NCI-H1436 treated with DMSO at 0.1 percent for 48 hours (cell line): ENCODE measurements around the gene PAX7.
"Not testable (repeated sequence)": the region's sequence is repeated elsewhere in the genome, so short reads cannot be mapped to it uniquely, and the experiment has no call there.

ENCODE experiments used
- DNase-seq: peaks from one replicate; lab custom pipeline; 2025; lab: John Stamatoyannopoulos, UW

Gene PAX7

DNA sequence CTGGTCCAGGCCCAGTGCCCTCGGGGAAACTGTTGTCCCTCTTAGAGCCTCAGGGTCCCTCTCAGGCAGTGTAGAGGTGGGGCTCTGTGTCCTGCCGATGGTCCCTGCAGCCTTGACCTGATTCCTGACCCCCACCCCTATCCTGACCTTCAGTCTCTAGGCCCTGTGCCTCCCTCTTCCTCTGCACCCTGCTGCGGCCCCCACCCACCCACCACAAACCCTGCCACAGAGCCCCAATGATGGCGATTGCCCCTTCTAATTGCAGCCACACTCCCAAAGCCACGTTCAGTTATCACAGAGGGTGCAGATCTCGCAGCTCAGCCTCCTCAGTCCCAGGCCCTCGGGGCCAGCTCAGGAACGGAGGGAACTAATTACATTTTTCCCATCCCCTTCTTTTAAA is 99.7 kb downstream of the PAX7 start:
- DNase-seq: no peak

DNA sequence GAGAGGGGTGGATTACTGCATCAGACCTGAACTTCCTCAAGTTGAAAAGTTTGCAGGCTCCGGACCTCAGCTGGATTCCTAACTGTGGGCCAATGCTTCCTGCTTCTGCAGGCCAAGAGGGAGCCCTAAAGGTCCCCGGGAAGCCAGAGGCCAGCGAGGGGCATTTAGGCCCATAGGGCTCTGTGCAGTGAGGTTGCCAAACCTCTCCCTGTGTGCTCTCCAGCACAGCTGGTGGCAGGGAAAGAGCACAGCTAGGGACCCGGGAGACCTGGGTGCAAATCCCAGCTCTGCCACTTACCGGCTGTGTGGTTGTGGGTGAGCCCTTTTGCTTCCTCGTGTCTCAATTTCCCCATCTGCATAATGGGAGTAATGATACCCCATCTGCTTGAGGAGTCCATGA is 100.5 kb downstream of the PAX7 start:
- DNase-seq: no peak

DNA sequence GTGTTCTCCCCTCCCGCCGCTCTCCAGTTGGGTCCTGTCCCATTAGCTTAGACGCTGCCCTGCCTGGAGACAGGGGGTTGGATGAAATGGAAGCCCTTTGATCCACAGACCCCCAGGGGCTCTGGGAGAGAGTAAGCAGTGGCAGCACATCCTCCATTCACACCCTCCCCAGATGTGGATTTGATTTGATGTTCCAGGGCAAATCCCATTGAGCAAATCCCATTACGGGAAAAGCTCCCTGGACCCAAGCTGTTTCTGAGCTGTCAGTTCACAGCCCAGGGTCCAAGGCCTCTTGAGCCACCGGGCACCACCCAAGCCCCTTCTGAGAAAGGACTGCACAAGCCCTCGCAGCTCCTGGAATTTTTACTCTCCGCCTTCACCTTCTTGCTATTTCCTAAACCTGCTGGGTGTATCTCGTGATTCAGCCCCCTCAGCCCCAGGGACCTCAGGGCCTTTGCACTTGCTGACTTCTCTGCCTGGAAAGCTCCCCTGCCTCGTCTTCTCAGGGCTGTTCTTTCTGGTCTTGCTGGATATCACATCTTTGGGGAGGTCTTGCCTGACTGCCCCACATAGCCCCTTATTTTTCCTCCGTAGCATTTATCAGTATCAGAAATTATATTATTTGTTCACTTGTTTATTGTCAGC is 101.1 kb downstream of the PAX7 start:
- no peak for DNase-seq

DNA sequence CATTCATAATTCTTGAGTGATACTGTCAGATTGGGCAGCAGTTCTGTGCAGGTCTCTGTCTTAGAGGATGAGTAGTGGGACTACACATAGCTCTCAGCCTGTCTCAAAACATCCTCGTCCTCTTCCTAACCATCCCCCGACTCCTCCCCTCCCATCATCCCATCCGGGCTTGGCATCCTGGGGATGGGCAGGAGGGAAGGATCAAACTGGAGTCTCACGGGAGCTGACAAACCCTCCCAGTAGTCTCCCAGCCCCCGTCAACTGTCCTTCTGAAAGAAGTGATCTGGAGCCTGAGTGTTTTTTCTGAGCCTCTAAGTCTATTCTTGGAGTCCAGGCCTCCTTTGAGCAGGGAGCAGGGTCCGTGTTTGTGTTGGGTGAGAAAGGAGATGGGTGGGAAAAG is 102.0 kb downstream of the PAX7 start:
- DNase-seq: no peak

DNA sequence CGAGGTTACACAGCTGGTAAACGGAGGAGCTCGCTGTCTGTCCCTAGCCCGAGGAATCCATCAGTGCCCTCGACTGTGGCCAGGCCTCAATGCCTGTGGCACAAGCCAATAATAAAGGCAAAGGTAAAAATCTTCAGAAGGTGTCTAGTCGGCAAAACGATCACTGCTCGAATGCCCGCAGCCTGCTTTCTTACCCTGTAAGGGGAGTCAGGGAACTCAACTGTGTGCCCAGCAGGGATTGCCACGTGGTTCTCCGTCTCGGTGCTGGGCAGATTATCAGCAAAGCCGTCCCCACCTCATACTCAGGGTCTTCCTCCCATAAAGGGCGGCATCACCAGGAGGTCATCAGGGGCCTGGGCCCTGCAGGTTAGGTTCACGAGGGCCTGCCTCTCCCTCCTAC is 103.4 kb downstream of the PAX7 start:
- DNase-seq: no peak

- no peak for DNase-seq
Observed at GRCh38 chr1:18734461-18735223, 104.0 kb downstream of the PAX7 start.

GRCh38 chr1:18735224-18735997 is 104.8 kb downstream of the PAX7 start:
- DNase-seq: no peak

- DNase-seq: no peak
Observed at GRCh38 chr1:18736958-18737357, 106.3 kb downstream of the PAX7 start.

- no peak for DNase-seq
Observed at GRCh38 chr1:18738126-18738525, 107.5 kb downstream of the PAX7 start.

DNA sequence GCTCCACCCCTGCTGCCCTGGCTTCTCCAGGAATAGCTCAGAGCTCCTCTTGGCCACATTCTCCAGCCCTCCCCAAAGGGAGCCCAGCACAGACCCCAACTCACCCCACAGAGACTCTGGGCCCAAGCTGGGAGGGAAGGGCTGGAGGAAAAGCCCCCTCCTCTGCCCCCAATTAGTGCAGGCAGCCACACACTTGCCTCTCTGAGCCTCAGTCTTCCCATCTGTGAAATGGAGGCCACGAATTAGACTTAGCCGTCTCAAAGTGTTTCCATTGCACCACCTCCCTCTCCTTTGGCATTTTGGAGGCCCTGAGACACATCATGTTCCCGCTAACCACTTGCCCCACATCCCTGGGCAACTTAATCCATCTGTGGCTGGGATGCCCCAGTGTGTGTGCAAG is 108.0 kb downstream of the PAX7 start:
- DNase-seq: no peak

DNA sequence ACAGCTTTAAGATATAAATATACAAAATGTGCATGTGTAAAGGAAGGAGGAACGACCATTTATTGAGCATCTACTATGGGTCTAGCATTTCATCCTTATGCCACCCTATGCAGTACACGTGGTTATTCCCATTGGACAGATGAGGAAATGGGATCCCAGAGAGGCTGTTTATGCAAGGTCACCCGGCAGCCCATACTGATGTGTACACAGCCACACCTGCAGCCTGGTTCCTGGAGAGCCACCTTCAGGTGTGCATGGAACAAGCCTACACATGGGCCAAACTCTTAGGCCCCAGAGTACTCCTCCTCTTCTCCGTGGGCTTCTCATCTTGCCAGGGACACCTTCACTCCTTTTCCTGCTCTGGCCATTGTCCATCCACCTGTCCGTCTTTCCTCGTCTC is 108.8 kb downstream of the PAX7 start:
- DNase-seq: no peak

DNA sequence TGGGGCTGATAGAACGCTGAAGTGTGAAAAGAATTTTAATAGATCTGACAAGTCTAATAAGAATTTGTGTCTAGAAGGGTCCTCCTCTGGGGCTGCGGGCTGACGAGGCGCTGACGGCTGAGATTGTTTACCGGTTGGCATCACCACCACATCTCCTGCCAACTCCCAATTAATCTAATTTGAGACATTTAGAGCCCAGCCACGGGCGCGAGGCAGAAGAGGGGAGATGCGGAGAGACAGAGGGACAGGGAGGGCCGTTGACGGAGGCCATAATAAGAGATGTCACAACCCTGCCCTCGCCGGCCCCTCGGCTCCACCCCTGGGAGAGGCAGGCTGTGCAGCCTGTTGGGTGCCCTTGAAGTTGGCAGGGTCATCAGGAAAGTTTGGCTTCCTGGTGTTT is 109.3 kb downstream of the PAX7 start:
- DNase-seq: no peak

GRCh38 chr1:18740617-18741016 is 110.0 kb downstream of the PAX7 start:
- no peak for DNase-seq

- no peak for DNase-seq
Observed at GRCh38 chr1:18743233-18743632, 112.6 kb downstream of the PAX7 start.

DNA sequence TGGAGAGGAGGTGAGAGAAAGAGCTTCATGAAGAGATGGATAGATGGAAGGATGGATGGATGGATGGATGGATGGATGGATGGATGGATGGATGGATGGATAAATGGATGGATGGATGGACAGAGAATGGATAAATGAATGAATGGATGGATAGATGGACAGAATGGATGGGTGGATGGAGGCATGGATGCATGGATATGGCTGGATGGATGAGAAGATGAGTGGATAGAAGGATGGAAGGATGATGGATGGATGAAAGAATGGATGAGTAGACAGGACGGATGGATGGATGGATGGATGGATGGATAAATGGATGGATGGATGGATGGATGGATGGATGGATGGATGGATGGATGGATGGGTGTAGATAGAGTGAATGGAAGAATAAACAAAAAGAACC is 113.7 kb downstream of the PAX7 start:
- DNase-seq: not testable (repeated sequence)

DNA sequence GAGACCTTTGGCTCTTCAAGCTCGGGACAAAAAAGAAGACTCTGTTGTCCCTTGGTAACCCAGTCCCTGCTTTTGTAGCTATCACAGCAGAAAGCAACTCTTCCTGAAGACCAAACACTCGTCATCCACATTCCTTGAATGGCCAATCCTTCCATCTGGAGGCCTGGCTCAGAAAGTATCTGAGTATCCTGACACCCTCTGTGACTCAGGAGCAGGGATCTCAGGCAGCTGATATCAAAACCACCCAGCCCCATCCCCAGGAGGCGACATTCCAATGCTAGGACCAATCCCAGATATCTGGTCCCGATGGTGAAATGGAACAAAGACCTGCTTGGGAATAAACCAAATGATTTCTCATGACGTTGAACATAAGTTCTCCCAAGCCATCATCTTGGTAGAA is 116.3 kb downstream of the PAX7 start:
- no peak for DNase-seq

- DNase-seq: no peak
Observed at GRCh38 chr1:18747671-18748070, 117.0 kb downstream of the PAX7 start.

DNA sequence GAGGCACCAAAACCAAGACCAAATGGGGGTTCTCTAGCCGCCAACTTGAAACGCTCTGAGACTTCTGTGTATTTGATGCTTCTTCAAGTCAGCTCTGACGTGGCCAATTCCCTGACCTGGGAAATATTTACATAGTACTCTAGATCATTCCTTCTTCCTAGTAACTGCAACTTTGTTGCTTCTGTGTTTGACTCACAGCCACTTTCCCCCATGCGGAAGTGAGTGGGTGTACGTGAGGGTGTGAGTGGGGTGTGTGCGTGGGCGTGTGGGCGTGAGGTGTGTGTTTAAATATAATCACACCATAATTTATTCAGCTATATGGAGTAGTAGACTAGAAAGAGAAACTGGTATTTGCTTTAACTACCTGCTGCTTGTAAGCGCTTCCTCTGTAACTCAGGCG is 117.8 kb downstream of the PAX7 start:
- no peak for DNase-seq

DNA sequence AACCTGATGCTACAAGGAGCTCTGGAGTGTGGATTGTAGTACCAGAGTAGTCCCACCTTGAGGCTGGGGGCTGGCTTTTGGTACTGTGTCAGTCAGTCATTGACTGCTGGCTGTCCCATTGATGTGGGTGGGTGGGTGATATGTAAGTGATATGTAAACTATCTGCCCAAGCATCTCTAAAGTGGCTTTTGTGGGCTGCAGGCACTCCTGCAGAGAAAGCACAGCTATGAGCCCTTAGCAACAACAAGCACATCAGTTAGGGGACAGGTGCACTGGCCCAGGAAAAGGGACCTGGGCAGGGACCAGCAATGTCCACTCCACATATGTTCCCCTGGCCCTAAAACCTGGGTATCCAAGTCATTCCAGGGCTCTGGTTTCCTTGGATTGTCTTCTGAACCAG is 118.9 kb downstream of the PAX7 start:
- no peak for DNase-seq

- DNase-seq: no peak
Observed at GRCh38 chr1:18750600-18750999, 120.0 kb downstream of the PAX7 start.

DNA sequence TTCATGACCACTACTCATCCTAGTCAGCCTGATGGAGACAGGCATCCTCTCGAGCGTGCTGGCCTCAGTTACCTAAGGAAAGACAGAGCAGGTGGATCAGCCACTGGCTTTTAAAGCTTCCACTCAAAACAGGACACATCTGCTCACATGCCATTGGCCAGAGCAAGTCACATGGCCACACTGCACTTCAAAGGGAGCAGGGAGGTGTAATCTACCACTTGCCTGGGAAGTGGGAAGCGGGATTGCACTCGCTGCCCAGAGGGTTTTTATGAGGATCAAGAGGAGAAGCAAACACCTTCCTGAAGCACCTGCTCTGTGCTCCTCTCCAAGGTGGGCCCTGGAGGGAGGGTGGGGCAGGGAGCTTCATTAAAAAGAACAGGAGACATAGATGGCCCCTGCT is 120.8 kb downstream of the PAX7 start:
- no peak for DNase-seq

DNA sequence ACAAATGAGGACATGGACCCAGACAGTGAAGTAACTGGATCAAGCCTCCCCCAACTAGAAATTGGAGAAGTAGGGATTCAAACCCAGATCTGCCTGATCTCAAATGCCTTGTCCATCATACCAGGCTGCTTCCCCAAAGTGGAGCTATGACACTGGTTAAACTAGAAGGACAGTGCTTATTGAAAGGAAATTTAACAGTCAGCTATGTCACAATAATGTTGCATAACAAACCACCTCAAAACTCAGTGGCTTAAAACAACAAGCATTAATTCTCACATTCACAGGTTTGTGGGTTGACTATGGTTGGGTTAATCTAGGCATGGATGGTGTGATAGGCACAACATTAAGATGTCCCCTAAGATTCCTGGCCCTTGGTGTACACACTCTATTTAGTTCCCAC is 121.8 kb downstream of the PAX7 start:
- DNase-seq: no peak

DNA sequence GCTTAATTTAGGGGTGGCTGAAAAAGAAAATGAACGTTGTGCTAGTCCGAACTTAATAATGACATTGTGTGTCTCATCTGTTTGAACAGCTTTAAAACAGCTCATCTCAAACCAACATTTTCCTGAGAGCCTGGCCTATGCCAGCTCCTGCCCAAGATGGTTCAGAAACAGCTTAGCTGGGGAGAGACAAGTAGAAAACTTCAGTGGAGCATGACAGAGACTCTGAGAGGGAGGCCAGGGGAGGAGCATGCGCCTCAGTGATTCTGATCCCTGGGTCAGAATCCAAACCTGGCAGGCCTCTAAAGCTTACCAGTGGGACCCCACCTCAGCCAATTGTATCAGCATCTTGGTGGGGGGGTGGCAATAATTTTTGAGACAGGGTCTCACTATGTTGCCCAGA is 129.5 kb downstream of the PAX7 start:
- DNase-seq: no peak
